SU-DHL-6 (cell line): Measurements from ENCODE around the gene DNAAF5.
"Not testable (repeated sequence)": the region's sequence is repeated elsewhere in the genome, so short reads cannot be mapped to it uniquely, and the experiment has no call there.

ENCODE experiments used
- H2AFZ ChIP-seq: fragments of 200-600 bp; sonication (generic); 2 replicates; pipeline ENCODE4 v1.6.1; 2014; ENCODE audit warnings: low read depth, mild to moderate bottlenecking, moderate library complexity, mixed read lengths, antibody characterized with exemption, low read length; ENCODE audit not compliant: severe bottlenecking
- H3F3A ChIP-seq: fragments of 200-600 bp; shearing (Covaris generic); 2 replicates; pipeline ENCODE4 v1.6.0; 2016; ENCODE audit warnings: antibody characterized with exemption, mild to moderate bottlenecking; ENCODE audit not compliant: insufficient read depth
- H3K27ac ChIP-seq: fragments of 200-600 bp; sonication (generic); 2 replicates; pipeline ENCODE4 v1.5.1; 2016; ENCODE audit warnings: low read depth, mild to moderate bottlenecking, low read length, moderate library complexity, mixed read lengths
- H3K27me3 ChIP-seq: fragments of 200-600 bp; sonication (generic), shearing (Covaris generic); 2 replicates; pipeline ENCODE4 v1.6.0; 2014; ENCODE audit warnings: mild to moderate bottlenecking, low read length
- H3K36me3 ChIP-seq: fragments of 200-600 bp; sonication (generic); 2 replicates; pipeline ENCODE4 v1.6.1; 2014; ENCODE audit warnings: mild to moderate bottlenecking, low read length, mixed read lengths
- H3K4me2 ChIP-seq: fragments of 300-600, 200-600 bp; shearing (Covaris generic), sonication (generic); 2 replicates; pipeline ENCODE4 v1.6.0; 2014; ENCODE audit warnings: low read length, low read depth, mild to moderate bottlenecking; ENCODE audit not compliant: poor library complexity, severe bottlenecking
- H3K4me3 ChIP-seq: fragments of 200-600 bp; sonication (generic); 2 replicates; pipeline ENCODE4 v1.5.1; 2014; ENCODE audit warnings: antibody characterized with exemption, low read length, mild to moderate bottlenecking, mixed read lengths; ENCODE audit not compliant: insufficient read depth, poor library complexity, severe bottlenecking
- H3K79me2 ChIP-seq: fragments of 200-600 bp; sonication (generic); 2 replicates; pipeline ENCODE4 v1.6.1; 2014; ENCODE audit warnings: mild to moderate bottlenecking, low read length, moderate library complexity; ENCODE audit not compliant: insufficient read depth
- H3K9ac ChIP-seq: fragments of 200-600 bp; sonication (generic); 2 replicates; pipeline ENCODE4 v1.7.0; 2014; ENCODE audit warnings: mild to moderate bottlenecking, low read length
- H3K9me2 ChIP-seq: fragments of 200-600 bp; sonication (generic); replicated peaks from 2 replicates; pipeline ENCODE4 v1.6.1; 2014; ENCODE audit warnings: low read length; ENCODE audit not compliant: insufficient read depth
- H3K9me3 ChIP-seq: fragments of 200-600 bp; sonication (generic); 2 replicates; pipeline ENCODE4 v1.6.1; 2014; ENCODE audit warnings: low read length, mixed read lengths; ENCODE audit not compliant: insufficient read depth
- H4K20me1 ChIP-seq: fragments of 200-600 bp; sonication (generic); 2 replicates; pipeline ENCODE4 v1.6.1; 2014; ENCODE audit warnings: low read depth, mild to moderate bottlenecking, antibody characterized with exemption, low read length, moderate library complexity, mixed read lengths
- EZH2phosphoT487 ChIP-seq: fragments of 200-600 bp; sonication (generic), shearing (Covaris generic); conservative IDR thresholded peaks from 2 replicates; pipeline ENCODE4 v1.6.1; 2018; ENCODE audit warnings: mild to moderate bottlenecking, antibody characterized with exemption, low read length, moderate library complexity, mixed read lengths
- TF ChIP-seq, protein P1 (sequence below): fragments of 200-600 bp; sonication (generic); IDR thresholded peaks from one replicate; pipeline ENCODE4 v1.5.1; 2017; ENCODE audit warnings: antibody characterized with exemption, mild to moderate bottlenecking, low read length, moderate library complexity; ENCODE audit not compliant: insufficient read depth, poor library complexity, severe bottlenecking

DNAAF5 gene

DNA sequence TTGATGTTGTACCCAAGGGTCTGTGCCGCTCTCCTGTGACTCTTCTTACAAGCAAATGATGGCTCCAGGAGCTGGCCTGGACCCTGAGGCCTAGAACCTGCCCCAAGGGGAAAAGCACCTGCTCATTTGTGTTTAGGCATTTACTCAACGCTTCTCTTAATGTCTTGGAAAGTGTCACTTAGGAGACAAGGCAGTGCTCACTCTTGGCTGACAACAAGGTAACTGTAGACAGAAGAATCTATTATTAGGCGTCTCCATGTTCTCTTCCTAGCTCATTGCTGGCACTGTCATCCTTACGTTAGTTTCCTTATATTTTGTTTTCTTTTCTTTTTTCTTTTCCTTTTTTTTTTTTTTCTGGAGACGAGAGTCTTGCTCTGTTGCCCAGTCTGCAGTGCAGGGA is 67.7 kb downstream of the DNAAF5 start:
- Histone ChIP-seq H3K9ac (no peak overlapping the region), H2AFZ (no peak overlapping the region)

DNA sequence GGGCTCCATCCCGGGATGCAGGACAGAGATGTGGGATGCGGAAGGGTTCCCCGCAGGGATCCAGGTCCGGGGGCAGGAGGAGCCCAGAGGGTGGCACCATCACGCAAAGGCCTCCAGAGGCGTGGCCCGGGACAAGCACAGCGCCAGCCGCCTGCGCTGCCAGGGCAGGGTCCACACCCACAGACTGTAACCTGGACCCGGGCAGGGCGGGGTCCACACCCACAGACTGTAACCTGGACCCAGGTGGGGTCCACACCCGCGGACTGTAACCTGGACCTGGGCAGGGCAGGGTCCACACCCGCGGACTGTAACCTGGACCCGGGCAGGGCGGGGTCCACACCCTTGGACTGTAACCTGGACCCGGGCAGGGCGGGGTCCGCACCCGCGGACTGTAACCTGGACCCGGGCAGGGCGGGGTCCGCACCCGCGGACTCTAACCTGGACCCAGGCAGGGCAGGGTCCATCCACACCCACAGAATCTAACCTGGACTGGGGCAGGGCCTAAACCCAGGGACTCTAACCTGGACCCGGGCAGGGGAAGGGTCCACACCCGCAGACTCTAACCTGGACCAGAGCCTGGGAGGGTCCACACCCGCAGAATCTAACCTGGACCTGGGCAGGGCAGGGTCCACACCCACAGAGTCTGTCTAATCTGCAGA is 68.3 kb downstream of the DNAAF5 start:
- H3K79me2 ChIP-seq = no peaks in the 10 kb centered on the region
- H3K4me3 ChIP-seq = no peak overlapping the region
- no peaks in the 10 kb centered on the region for H3F3A ChIP-seq
- H4K20me1 ChIP-seq = no peaks in the 10 kb centered on the region
- no peaks in the 10 kb centered on the region for H3K36me3 ChIP-seq
- H3K27me3 ChIP-seq = no peaks in the 10 kb centered on the region
- no peak overlapping the region for H3K9ac ChIP-seq
- no peak overlapping the region for H3K27ac ChIP-seq
- no peak overlapping the region for H2AFZ ChIP-seq
- H3K4me2 ChIP-seq = no peak overlapping the region
- no peaks in the 10 kb centered on the region for H3K9me3 ChIP-seq
- TF ChIP-seq, protein P1, sequence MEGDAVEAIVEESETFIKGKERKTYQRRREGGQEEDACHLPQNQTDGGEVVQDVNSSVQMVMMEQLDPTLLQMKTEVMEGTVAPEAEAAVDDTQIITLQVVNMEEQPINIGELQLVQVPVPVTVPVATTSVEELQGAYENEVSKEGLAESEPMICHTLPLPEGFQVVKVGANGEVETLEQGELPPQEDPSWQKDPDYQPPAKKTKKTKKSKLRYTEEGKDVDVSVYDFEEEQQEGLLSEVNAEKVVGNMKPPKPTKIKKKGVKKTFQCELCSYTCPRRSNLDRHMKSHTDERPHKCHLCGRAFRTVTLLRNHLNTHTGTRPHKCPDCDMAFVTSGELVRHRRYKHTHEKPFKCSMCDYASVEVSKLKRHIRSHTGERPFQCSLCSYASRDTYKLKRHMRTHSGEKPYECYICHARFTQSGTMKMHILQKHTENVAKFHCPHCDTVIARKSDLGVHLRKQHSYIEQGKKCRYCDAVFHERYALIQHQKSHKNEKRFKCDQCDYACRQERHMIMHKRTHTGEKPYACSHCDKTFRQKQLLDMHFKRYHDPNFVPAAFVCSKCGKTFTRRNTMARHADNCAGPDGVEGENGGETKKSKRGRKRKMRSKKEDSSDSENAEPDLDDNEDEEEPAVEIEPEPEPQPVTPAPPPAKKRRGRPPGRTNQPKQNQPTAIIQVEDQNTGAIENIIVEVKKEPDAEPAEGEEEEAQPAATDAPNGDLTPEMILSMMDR = no peak
- no peak for TF ChIP-seq EZH2phosphoT487
- no peaks in the 10 kb centered on the region for H3K9me2 ChIP-seq

More for the DNA sequence above, 67.7 kb downstream of the DNAAF5 start:
- no peaks in the 10 kb centered on the region for H3K9me2 ChIP-seq
- H3K27ac ChIP-seq = no peak overlapping the region
- no peak overlapping the region for H3K4me3 ChIP-seq
- H3K27me3 ChIP-seq = no peaks in the 10 kb centered on the region
- H4K20me1 ChIP-seq = no peaks in the 10 kb centered on the region
- TF ChIP-seq, protein P1 = no peak
- TF ChIP-seq EZH2phosphoT487 = no peak
- no peaks in the 10 kb centered on the region for H3K79me2 ChIP-seq
- no peaks in the 10 kb centered on the region for H3K36me3 ChIP-seq
- H3K4me2 ChIP-seq = no peak overlapping the region
- H3K9me3 ChIP-seq = no peaks in the 10 kb centered on the region
- no peaks in the 10 kb centered on the region for H3F3A ChIP-seq

DNA sequence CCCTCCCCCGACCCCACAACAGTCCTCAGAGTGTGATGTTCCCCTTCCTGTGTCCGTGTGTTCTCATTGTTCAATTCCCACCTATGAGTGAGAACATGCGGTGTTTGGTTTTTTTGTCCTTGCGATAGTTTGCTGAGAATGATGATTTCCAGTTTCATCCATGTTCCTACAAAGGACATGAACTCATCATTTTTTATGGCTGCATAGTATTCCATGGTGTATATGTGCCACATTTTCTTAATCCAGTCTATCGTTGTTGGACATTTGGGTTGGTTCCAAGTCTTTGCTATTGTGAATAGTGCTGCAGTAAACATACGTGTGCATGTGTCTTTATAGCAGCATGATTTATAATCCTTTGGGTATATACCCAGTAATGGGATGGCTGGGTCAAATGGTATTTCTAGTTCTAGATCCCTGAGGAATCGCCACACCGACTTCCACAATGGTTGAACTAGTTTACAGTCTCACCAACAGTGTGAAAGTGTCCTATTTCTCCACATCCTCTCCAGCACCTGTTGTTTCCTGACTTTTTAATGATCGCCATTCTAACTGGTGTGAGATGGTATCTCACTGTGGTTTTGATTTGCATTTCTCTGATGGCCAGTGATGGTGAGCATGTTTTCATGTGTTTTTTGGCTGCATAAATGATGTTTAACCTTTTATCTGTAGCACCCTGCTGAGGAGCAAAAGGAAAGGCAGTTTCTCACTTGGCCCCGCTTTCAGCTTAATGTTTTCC is 70.1 kb downstream of the DNAAF5 start:
- not testable (repeated sequence) for H2AFZ ChIP-seq, H3K4me2 ChIP-seq, H3K9me2 ChIP-seq, H3K9ac ChIP-seq, H3F3A ChIP-seq, H3K9me3 ChIP-seq, H4K20me1 ChIP-seq, H3K27me3 ChIP-seq, H3K79me2 ChIP-seq, H3K36me3 ChIP-seq, H3K27ac ChIP-seq, H3K4me3 ChIP-seq

DNA sequence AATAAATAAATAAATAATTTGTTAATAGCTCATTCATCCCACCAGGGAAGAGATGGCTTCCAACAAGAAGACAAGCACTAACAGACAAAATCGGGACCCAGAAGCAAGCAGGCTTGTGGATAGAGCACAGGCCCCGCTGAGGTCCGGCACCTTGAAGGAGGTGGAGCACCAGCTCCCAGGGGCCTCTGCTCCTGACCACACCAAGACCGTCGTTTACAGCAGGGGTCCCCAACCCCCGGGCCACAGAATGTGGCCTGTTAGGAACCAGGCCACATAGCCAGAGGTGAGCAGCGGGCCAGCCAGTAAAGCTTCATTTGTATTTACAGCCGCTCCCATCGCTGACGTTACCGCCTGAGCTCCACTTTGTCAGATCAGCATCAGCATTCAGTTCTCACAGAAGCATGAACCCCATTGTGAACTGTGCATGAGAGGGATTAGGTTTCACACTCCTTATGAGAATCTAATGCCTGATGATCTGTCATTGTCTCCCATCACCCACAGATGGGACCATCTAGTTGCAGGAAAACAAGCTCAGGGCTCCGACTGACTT is 72.5 kb downstream of the DNAAF5 start:
- no peak overlapping the region for H3K4me2 ChIP-seq

More for the DNA sequence above, 72.5 kb downstream of the DNAAF5 start:
- Histone ChIP-seq H2AFZ (no peak overlapping the region), H3K9me2 (no peaks in the 10 kb centered on the region), H3K79me2 (no peaks in the 10 kb centered on the region), H3K9ac (no peak overlapping the region), H3K27me3 (no peaks in the 10 kb centered on the region), H3K9me3 (no peaks in the 10 kb centered on the region), H3K36me3 (no peaks in the 10 kb centered on the region), H3F3A (no peaks in the 10 kb centered on the region), H3K27ac (no peak overlapping the region), H4K20me1 (no peaks in the 10 kb centered on the region), H3K4me3 (no peak overlapping the region)
- TF ChIP-seq EZH2phosphoT487 = no peak
- TF ChIP-seq, protein P1 = no peak
